ENCODE measurements around the gene LIN54.
"Not testable (repeated sequence)": the region's sequence is repeated elsewhere in the genome, so short reads cannot be mapped to it uniquely, and the experiment has no call there.

The LIN54 gene

DNA sequence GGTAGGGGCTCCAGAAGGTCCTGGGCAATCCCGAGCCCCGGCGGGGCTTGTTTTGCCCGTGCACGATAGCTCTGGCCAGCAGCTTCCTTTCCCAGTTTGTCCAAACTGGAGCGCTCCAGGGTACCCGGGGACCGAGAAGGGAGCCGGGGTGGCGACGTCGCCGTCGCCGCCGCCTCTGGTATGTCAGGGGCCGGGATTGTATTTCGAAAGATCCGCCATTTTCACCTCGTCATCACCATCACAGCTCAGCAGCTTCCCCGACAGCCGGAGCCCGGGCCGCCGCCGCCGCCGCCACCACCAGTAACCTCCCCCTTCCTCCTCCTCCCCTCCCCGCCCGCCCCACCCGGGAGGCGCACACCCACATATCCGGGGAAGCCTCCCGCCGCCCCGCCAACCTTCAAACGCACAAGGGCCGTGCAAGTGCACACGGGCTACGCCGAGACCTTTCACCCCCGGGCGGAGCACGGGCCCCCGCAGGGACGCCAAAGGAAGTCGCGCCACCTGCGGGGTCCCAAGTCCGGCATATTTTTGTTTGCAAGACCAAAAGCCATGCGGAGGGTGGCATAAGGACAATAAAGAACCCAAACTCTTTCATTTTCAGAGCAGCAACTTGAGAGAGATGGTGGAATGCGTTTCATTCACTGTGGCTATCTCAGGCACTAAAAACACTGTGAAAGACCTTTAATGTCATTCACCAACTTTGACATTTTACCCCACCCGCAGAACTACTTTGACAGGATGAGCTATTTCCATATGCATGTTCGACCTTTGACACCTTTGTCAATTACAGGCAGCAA, at the start of gene LIN54:
Gene LIN54, minus strand, starts transcription at position 302 of the 797 bp plus-strand sequence. CDS start 25,979 bp downstream, outside the sequence.
- peak; percentile 76 for DNase-seq (ENCODE audit: low read depth)

- no peak for DNase-seq (ENCODE audit: low read depth)
Observed at GRCh38 chr4:83054928-83055327, 44.3 kb upstream of the LIN54 start.

DNA sequence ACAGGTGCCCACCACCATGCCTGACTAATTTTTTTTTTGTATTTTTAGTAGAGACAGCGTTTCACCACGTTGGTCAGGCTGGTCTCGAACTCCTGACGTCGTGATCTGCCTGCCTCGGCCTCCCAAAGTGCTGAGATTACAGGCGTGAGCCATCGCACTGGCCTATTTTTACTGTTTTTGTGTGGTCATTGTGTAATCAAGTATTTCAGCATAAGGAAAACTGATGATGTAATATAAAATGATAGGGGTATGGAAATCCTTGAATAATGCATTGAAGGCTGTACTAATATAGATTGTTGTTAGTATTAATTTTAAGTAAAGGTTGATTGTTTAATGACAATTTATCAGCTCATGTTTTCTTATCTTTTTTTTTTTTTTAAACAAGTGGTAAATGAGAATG, 38.2 kb upstream of the LIN54 start:
- not testable (repeated sequence) for DNase-seq (ENCODE audit: low read depth)

- no peak for DNase-seq (ENCODE audit: low read depth)
Observed at GRCh38 chr4:83046693-83047473, 36.3 kb upstream of the LIN54 start.

DNA sequence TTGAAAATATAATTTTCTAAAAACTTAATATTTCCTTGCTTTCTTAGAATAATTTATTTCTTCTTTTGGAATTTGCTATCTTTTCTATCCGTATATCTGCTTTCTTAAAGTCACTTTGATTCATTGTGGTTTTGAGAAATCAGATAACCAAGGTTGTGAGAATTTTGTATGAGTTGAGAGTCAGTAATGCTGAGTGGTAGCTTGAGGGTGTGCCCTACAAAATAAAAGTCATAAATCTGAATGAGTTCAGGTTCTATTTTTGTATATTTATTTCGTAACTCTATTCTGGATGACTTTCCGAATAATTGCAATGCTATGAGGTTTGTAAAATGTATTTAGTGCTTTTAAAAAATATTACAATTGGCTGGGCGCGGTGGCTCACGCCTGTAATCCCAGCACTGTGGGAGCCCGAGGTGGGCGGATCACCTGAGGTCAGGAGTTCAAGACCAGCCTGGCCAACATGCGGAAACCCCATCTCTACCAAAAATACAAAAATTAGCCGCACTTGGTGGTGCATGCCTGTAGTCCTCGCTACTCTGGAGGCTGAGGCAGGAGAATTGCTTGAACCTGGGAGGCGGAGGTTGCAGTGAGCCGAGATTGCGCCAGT, 33.3 kb upstream of the LIN54 start:
- no peak for DNase-seq (ENCODE audit: low read depth)

DNA sequence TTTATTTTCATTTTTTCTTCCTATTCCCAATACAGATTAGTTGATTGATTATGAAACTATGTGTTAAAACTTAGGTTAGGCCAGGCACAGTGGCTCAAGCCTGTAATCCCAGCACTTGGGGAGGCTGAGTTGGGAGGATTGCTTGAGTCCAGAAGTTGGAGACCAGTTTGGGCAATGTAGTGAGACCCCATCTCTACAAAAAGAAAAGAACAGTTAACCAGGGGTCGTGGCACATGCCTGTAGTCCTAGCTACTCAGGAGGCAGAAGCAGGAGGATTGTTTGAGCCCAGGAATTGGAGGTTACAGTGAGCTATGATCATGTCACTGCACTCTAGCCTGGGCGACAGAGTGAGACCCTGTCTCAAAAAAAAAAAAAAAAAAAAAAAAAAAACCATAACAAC, 32.5 kb upstream of the LIN54 start:
- not testable (repeated sequence) for DNase-seq (ENCODE audit: low read depth)

GRCh38 chr4:83040269-83040668, 29.6 kb upstream of the LIN54 start:
- no peak for DNase-seq (ENCODE audit: low read depth)

- DNase-seq (ENCODE audit: low read depth), result no peak
Observed at GRCh38 chr4:83036991-83037665, 26.5 kb upstream of the LIN54 start.

DNA sequence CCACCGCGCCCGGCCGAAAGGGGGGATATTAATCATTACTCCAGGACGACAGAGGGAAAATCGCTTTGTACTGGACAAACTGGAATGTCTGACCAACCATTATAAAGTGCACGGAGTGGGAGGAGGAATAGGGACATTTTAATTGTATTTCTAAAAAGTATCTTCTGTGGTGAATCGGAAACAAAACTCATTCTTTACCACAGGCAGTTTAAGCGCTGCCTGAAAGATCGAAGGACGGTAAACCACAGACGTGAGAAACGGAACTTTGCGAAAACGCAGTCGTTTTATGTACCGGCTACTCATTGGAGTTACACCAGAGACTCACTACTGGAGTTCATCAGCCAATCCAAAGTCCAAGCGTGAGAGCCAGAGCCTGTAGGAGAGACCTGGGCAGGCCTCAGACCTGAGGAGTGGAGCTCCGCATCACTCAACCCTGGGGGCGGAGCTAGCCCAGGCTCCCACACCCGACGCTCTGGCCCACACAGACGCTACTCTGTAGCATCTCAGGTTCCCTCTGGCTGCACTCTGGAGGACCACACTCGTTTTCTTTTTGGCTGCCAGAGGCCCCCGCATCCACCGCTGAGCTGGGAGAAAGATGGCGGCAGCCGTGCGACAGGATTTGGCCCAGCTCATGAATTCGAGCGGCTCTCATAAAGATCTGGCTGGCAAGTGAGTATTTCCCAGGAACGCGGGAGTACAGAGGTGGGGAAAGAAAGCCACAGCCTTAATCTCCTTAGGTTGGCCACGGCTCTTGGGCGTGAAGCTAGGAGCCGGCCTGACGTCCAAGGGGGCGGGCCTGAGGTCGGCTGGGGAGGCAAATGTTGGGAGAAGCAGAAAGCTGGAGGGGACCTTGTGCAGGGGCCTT, 24.2 kb upstream of the LIN54 start, which contains the start of gene COPS4:
Gene COPS4, plus strand, starts transcription at position 554 of the 865 bp plus-strand sequence. Its CDS starts 42 bp downstream, at position 596.
- DNase-seq (ENCODE audit: low read depth), result peak; percentile 88

DNA sequence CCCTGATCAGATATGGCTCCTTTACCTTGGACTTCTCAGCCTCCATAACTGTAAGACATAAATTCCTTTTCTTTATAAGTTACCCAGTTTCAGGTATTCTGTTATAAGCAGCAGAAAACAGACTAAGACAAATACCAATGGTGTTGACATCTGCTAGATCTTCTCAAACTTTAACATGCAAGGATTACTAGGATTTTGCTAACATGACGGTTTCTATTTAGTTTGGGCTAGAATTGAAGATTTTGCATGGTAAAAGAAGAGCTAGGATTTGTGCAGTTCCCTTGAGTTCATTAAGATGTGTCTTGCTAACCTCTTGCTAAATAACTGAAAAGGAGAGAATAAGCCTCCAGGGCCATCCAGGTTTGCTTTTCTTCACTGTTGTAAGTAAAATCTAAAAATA, 19.1 kb upstream of the LIN54 start:
- no peak for DNase-seq (ENCODE audit: low read depth)

- no peak for DNase-seq (ENCODE audit: low read depth)
Observed at GRCh38 chr4:83028976-83029375, 18.4 kb upstream of the LIN54 start.

DNA sequence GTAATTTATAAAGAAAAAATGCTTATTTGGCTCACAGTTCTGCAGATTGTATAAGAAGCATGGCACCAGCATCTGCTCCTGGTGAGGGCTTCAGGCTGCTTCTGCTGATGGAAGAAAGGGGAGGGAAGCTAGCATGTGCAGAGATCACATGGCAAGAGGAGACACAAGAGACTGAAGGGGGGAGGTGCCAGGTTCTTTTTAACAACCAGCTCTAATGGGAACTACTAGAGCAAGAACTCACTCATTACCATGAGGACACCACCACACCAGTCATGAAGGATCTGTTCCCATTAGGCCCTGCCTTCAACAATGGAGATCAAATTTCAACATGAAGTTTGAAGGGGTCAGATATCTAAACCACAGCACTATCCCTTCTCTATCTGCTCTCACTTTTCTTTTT, 14.9 kb upstream of the LIN54 start:
- no peak for DNase-seq (ENCODE audit: low read depth)

DNA sequence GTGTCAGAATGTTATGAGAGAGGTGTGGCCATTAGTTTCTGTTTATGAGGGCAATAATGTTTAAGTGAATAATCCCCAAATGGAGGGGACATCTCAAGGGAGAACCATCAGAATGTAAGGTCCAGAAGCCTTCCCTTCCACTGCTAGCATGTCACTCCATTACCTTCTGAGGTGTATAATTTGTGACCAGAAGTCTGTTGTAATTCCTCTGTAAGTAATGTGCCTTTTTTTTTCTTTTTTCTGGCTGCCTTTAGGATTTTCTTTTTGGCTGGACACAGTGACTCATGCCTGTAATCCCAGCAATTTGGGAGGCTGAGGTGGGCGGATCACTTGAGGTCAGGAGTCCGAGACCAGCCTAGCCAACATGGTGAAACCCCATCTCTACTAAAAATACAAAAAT, 13.6 kb upstream of the LIN54 start:
- DNase-seq (ENCODE audit: low read depth), result no peak

DNA sequence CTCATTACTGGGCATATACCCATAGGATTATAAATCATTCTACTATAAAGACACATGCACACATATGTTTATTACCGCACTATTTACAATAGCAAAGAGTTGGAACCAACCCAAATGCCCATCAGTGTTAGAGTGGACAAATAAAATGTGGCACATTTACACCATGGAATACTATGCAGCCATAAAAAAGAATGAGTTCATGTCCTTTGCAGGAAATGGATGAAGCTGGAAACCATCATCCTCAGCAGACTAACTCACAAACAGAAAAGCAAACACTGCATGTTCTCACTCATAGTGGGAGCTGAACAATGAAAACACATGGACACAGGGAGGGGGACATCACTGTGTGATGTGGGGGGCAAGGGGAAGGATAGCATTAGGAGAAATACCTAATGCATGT, 13.0 kb upstream of the LIN54 start:
- DNase-seq (ENCODE audit: low read depth), result not testable (repeated sequence)

DNA sequence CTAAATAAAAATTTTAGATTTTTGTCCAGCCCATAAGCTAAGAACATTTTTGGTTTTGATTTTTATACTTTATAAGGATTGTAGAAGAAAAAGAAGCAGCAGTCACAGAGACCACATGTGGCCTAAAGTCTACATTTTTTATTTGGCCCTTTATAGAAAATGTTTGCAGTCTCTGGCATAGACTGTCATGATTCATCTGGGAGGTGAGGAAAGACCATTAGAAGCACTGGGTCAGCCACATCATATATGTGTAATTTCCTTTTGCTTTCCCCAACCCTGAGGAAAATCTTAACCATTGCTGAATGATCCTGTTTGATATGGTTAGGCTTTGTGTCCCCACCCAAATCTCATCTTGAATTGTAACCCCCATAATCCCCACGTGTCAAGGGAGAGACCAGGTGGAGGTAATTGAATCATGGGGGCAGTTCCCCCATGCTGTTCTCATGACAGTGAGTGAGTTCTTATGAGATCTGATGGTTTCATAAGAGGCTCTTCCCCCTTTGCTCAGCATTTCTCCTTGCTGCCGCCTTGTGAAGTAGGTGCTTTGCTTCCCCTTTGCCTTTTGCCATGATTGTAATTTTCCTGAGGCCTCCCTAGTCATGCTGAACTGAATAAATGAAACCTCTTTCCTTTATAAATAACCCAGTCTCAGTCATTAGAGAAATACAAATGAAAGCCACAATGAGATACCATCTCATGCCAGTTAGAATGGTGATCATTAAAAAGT, 12.3 kb upstream of the LIN54 start:
- DNase-seq (ENCODE audit: low read depth), result no peak

GRCh38 chr4:83019794-83020494, 9.3 kb upstream of the LIN54 start:
- DNase-seq (ENCODE audit: low read depth), result no peak

GRCh38 chr4:83013902-83014301, 3.3 kb upstream of the LIN54 start:
- DNase-seq (ENCODE audit: low read depth), result no peak

DNA sequence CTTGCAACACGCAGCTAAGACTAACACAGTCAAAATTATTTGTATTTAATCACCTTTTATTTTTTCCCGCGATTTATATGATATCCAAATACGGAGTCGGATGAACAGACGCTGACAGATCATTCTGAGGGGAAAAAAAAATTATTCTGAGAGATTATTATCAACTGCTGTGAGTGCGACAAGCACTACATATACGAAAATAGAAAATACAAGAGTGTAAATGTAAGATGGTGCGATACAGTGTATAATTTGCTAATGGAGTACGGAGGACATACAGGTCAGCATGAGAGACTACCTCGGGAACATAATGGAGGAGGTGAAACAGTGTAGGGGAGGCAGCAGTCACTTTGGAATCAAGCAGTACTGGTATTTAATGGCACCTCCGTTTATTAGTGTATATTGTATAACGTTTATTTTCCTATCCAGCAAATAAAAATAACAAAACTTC, 2.8 kb upstream of the LIN54 start:
- no peak for DNase-seq (ENCODE audit: low read depth)

DNA sequence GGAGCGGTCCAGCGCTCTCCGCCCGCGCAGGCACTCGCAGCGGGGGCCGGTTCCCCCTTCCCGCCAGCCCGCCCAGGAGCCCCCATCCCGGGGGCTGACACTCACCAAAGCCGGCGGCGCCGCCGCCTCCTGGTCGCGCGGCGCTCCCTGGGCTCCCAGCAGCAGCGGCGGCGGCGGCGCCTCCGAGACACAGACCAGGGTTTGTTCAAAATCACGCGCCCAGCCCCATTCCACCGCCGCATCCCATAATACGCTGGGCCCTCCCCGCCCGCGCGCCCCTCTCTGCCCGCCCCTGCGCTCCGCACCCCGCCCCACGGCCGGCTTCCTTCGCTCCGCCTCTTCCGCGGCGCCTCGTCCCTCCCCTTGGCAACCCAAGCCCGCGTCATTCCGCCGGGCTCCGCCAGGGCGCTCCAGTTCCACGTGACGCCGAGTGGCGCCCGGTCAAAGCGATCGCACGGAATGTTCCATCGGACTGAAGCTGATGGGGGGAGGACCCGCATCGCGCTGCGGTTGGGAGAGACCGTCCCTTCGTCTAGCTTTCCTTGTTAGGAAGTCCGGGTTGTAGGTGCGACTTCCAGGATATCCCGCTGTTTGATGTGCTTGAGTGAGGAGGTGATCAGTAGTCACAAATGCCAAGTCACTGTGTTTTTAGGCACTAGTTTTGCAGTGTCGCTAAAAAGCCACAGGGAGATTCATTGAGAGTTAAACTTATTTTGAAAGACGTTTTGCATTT, 2.2 kb upstream of the LIN54 start:
- peak; percentile 92 for DNase-seq (ENCODE audit: low read depth)
